WI38 (cell line): ENCODE measurements around the gene KCTD17.
A peak's percentile ranks its signal among the peaks of the same experiment; 100 is the strongest.

Source experiments
- H3K4me3 ChIP-seq: 2 replicates; pipeline ENCODE4 v1.5.1; 2011; ENCODE audit warnings: low read depth, mild to moderate bottlenecking, control low read depth, low read length
- CTCF ChIP-seq: IDR thresholded peaks from 2 replicates; pipeline ENCODE4 v1.5.1; 2012; ENCODE audit warnings: low read depth, mild to moderate bottlenecking, control low read depth, low read length

KCTD17 gene

GRCh38 chr22:37016134-37016910 lies 35.2 kb upstream of the KCTD17 start:
- TF ChIP-seq CTCF, result no peak
- H3K4me3 ChIP-seq, result no peak overlapping the region

GRCh38 chr22:37017356-37017755 lies 34.2 kb upstream of the KCTD17 start:
- TF ChIP-seq CTCF, result no peak

GRCh38 chr22:37018086-37018814 lies 33.3 kb upstream of the KCTD17 start:
- peak overlapping the region; percentile 79 for H3K4me3 ChIP-seq
- no peak for TF ChIP-seq CTCF

More at GRCh38 chr22:37017356-37017755, 34.2 kb upstream of the KCTD17 start:
- H3K4me3 ChIP-seq, result no peak overlapping the region

- no peak for TF ChIP-seq CTCF
- H3K4me3 ChIP-seq, result peak overlapping the region; percentile 79
Observed at GRCh38 chr22:37018815-37019308, 32.7 kb upstream of the KCTD17 start.

GRCh38 chr22:37019309-37020191 lies 32.0 kb upstream of the KCTD17 start, which contains the start of the genes MPST and TST:
TSS of gene MPST (plus strand) at chr22:37019742. CDS start at chr22:37019837, 95 bp downstream.
TSS of gene TST (minus strand) at chr22:37019447. CDS start at chr22:37018732, 715 bp downstream.
- no peak for TF ChIP-seq CTCF

GRCh38 chr22:37020192-37020479 lies 31.4 kb upstream of the KCTD17 start:
- H3K4me3 ChIP-seq, result peak overlapping the region; percentile 82
- no peak for TF ChIP-seq CTCF

More at GRCh38 chr22:37019309-37020191, 32.0 kb upstream of the KCTD17 start, which contains the start of the genes MPST and TST:
- peak within 1 kb of the TSS; percentile 82 for H3K4me3 ChIP-seq
